Neural progenitor cell (in vitro differentiated cells): ENCODE measurements around the gene FGD4.

Experiments
- EZH2 ChIP-seq: fragments of 200-600 bp; sonication (generic); IDR thresholded peaks from 2 replicates; pipeline ENCODE4 v1.6.1; 2017; ENCODE audit warnings: antibody characterized with exemption, mild to moderate bottlenecking, moderate library complexity
- EZH2phosphoT487 ChIP-seq: fragments of 200-600 bp; sonication (generic); IDR thresholded peaks from 2 replicates; pipeline ENCODE4 v1.6.1; 2017; ENCODE audit warnings: antibody characterized with exemption
- TF ChIP-seq, protein P1 (sequence below): fragments of 200-600 bp; sonication (generic); IDR thresholded peaks from 2 replicates; pipeline ENCODE4 v1.5.1; 2017; ENCODE audit warnings: antibody characterized with exemption, mild to moderate bottlenecking

DNA sequence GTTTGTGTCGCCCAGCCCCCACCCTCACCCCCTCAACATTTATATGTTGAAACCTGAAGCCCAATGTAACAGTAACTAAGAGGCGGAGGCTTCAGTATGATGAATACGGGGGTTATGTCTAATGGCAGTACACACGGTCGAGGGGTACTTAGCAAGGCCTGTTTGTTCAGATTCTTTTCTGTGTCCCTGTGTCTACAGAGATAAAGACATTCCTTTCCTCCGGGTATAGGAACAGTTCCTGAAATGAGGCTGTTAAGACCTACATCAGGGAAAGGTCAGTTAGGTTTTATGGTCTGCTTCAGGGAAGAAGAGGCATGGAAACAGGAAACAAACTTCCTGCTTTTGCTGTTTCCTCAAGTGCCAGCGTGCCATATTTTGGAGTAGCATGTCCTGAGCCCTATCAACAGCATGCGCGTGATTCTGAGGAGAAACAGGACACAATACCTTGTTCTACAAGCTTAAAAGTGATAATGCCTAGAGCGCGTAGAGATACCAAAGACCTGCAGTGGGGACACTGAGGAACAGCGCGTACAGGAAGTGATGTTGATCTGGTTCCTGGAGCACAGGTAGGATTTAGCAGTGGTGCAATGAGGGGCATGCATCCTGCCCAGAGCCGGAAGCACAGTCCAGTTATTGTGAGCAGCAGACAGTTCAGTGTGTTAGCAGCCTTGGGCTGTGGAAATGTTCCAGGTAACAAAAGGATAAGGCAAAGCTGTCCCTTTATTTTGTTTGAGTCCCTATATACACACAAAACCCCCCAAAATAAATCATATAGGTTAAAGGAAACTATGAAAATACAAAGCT, 47.2 kb downstream of the FGD4 start:
- TF ChIP-seq, protein P1, sequence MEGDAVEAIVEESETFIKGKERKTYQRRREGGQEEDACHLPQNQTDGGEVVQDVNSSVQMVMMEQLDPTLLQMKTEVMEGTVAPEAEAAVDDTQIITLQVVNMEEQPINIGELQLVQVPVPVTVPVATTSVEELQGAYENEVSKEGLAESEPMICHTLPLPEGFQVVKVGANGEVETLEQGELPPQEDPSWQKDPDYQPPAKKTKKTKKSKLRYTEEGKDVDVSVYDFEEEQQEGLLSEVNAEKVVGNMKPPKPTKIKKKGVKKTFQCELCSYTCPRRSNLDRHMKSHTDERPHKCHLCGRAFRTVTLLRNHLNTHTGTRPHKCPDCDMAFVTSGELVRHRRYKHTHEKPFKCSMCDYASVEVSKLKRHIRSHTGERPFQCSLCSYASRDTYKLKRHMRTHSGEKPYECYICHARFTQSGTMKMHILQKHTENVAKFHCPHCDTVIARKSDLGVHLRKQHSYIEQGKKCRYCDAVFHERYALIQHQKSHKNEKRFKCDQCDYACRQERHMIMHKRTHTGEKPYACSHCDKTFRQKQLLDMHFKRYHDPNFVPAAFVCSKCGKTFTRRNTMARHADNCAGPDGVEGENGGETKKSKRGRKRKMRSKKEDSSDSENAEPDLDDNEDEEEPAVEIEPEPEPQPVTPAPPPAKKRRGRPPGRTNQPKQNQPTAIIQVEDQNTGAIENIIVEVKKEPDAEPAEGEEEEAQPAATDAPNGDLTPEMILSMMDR = no peak
- TF ChIP-seq EZH2 = no peak
- no peak for TF ChIP-seq EZH2phosphoT487
